Fibroblast of lung (primary cell): ENCODE data around the gene IL13. TPM values are rescaled to one million over a fixed set of nuclear protein-coding genes. Genes with fewer than 3 reads are reported as not detected.

Experiments
- DNase-seq, 2 donors: peaks; one replicate each; pipeline versions ENCODE4 v3.0.0 to v3.0.0-alpha.2; 2010; ENCODE audit warnings: low read depth in 2 of 2
- H2AFZ ChIP-seq: 2 replicates; pipeline ENCODE4 v1.5.1; 2012; ENCODE audit warnings: low read length, control low read depth, inconsistent platforms
- H3K27ac ChIP-seq: 2 replicates; pipeline ENCODE4 v1.5.1; 2011; ENCODE audit warnings: low read length, control low read depth; ENCODE audit not compliant: insufficient read depth
- H3K27me3 ChIP-seq: 2 replicates; pipeline ENCODE4 v1.5.1; 2011; ENCODE audit warnings: mild to moderate bottlenecking, low read length; ENCODE audit not compliant: control insufficient read depth, insufficient read depth
- H3K36me3 ChIP-seq: 2 replicates; pipeline ENCODE4 v1.5.1; 2011; ENCODE audit warnings: low read length; ENCODE audit not compliant: control insufficient read depth, insufficient read depth
- H3K4me1 ChIP-seq: 2 replicates; pipeline ENCODE4 v1.5.1; 2011; ENCODE audit warnings: low read length; ENCODE audit not compliant: control insufficient read depth, insufficient read depth; ENCODE audit errors: extremely low read depth
- H3K4me2 ChIP-seq: 2 replicates; pipeline ENCODE4 v1.5.1; 2011; ENCODE audit warnings: low read length, control low read depth; ENCODE audit not compliant: insufficient read depth; ENCODE audit errors: extremely low read depth
- H3K4me3 ChIP-seq, 4 experiments: fragments of 200-600 bp in 1 of 4; sonication (generic) in 1 of 4; replicated peaks in 1 of 4; 2 replicates each; pipeline ENCODE4 v1.5.1; 2011 to 2016; ENCODE audit warnings: low read length in 4 of 4, low read depth in 3 of 4, mild to moderate bottlenecking in 3 of 4, control low read depth in 2 of 4, inconsistent platforms in 1 of 4, mixed read lengths in 1 of 4; ENCODE audit not compliant: insufficient read depth in 1 of 4; ENCODE audit errors: control extremely low read depth in 1 of 4
- H3K79me2 ChIP-seq: 2 replicates; pipeline ENCODE4 v1.5.1; 2012; ENCODE audit warnings: mild to moderate bottlenecking, low read length, inconsistent platforms; ENCODE audit not compliant: control insufficient read depth, insufficient read depth
- H3K9ac ChIP-seq: 2 replicates; pipeline ENCODE4 v1.5.1; 2011; ENCODE audit warnings: mild to moderate bottlenecking, low read length, control low read depth; ENCODE audit not compliant: insufficient read depth
- H3K9me3 ChIP-seq: 2 replicates; pipeline ENCODE4 v1.5.1; 2012; ENCODE audit warnings: low read depth, low read length; ENCODE audit not compliant: control insufficient read depth, insufficient read depth
- H4K20me1 ChIP-seq: 2 replicates; pipeline ENCODE4 v1.5.1; 2011; ENCODE audit warnings: low read length; ENCODE audit not compliant: control insufficient read depth, insufficient read depth; ENCODE audit errors: extremely low read depth
- CTCF ChIP-seq, 2 donors: IDR thresholded peaks in 1 of 2; conservative IDR thresholded peaks in 1 of 2; 1 replicate in 1 of 2; 2 replicates in 1 of 2; pipeline ENCODE4 v1.5.1; 2011 to 2012; ENCODE audit warnings: low read length in 2 of 2, control low read depth in 1 of 2, inconsistent platforms in 1 of 2, low read depth in 1 of 2, mild to moderate bottlenecking in 1 of 2
- EZH2 ChIP-seq: IDR thresholded peaks from 2 replicates; pipeline ENCODE4 v1.5.1; 2012; ENCODE audit warnings: low read length, control low read depth, mild to moderate bottlenecking; ENCODE audit errors: missing control alignments
- polyA plus RNA-seq, 2 donors: library from polyadenylated mRNA; depleted of rRNA in 1 of 2; stranded (reverse) in 1 of 2; unstranded in 1 of 2; fragments of >200 nt; gene quantifications; 2 replicates each; pipeline ENCODE4 v1.2.1, GENCODE V29; 2011 to 2012; ENCODE audit warnings: missing spikeins in 1 of 2
- total RNA-seq: library from RNA; depleted of rRNA; stranded (reverse); fragments of >200 nt; gene quantifications from 2 replicates; pipeline ENCODE4 v1.2.1, GENCODE V29; 2014

IL13 gene
- total and polyA plus RNA-seq, 2 donors (not counting 1 experiment from before 2014, with no cell fraction given) = not detected

DNA sequence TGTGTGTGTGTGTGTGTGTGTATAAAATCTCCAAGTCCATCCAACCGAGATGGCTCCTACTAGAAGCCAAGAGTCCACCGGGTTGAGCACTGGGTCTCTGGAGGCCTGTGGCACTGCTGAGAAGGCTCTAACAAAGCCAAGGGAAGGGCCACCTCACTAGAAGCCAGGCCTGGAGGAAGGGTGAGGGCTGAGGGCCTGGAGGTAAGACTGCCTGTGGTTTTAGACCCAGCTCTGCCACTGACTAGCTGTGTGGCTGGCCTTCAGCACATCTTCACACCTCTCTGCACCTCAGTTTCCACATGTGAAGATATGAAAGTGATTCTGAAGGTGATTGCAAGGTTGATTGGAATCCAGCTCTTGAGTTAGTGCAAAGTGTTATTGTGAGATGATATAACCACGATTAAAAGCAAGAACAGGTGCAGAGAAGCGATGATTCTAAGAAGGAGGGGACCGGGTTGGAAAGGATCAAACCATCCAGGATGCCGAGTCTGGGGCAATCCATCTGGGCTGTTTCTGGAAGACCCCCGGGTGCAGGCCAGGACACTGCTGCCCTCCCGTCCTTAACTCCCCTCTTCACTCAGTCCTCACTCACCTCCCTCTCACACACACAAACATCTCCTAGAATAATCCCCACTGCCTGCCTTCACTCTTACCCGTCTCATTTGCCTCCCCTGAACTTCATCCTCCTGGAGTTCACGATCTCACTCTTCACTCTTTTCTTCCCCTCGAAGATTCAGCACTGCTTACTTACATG is 18.1 kb downstream of the IL13 start:
- peaks cover 21% of the 10 kb centered on the region for H3K4me1 ChIP-seq
- no peak overlapping the region for H3K27ac ChIP-seq
- H4K20me1 ChIP-seq = no peaks in the 10 kb centered on the region
- no peaks in the 10 kb centered on the region for H3K9me3 ChIP-seq
- no peak for TF ChIP-seq CTCF (conservative IDR thresholded peaks at IDR 0.05 in 1 of 2, IDR thresholded peaks at IDR 0.05 in 1 of 2; ENCODE audit: low read depth in 1 of 2, low read length in 2 of 2)
- H3K4me2 ChIP-seq = no peak overlapping the region
- no peaks in the 10 kb centered on the region for H3K79me2 ChIP-seq
- H2AFZ ChIP-seq = no peak overlapping the region
- no peak for DNase-seq
- no peaks in the 10 kb centered on the region for H3K27me3 ChIP-seq
- H3K9ac ChIP-seq = no peak overlapping the region
- no peak overlapping the region for H3K4me3 ChIP-seq
- H3K36me3 ChIP-seq = no peaks in the 10 kb centered on the region

DNA sequence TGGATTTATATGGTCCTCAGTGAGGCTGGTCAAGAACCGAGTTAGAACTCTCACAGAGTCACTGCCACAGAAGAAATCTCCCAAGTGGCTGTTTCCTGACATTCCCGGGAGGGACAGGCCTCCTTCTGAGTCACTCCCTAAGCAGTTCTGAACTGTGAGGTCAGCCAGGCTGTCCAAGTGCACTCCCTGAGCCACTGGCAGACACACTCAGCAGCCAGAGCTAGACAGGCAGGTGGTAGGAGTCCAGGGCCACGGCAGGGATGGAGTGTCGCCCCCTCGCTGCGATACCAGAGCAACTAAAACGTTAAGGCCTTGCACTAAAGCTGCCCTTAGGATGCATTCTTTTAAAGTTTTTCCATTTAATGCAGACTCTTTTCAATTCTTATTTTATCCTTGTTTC is 19.2 kb downstream of the IL13 start:
- H3K4me2 ChIP-seq = no peak overlapping the region
- H3K27ac ChIP-seq = peak overlapping the region; percentile 34

More for the DNA sequence above, 19.2 kb downstream of the IL13 start:
- Histone ChIP-seq H3K9ac (no peak overlapping the region), H3K4me1 (peaks cover 21% of the 10 kb centered on the region), H4K20me1 (no peaks in the 10 kb centered on the region), H3K9me3 (no peaks in the 10 kb centered on the region), H3K4me3 (no peak overlapping the region), H2AFZ (no peak overlapping the region), H3K36me3 (no peaks in the 10 kb centered on the region), H3K79me2 (no peaks in the 10 kb centered on the region), H3K27me3 (no peaks in the 10 kb centered on the region)
- no peak for TF ChIP-seq EZH2
- peak; percentile 37 to 40 for TF ChIP-seq CTCF (conservative IDR thresholded peaks at IDR 0.05 in 1 of 2, IDR thresholded peaks at IDR 0.05 in 1 of 2; ENCODE audit: low read depth in 1 of 2, low read length in 2 of 2)
- peak; percentile 82 to 95 for DNase-seq
